Ramos (cell line): ENCODE data around the gene E2F4.

ENCODE experiments used
- in situ Hi-C: fragments of 300-500 bp; cut with MboI; formaldehyde crosslinking; loops from one replicate; pipeline ENCODE4 v1.14.3; 2022; ENCODE audit warnings: low sequenced_read_pairs; ENCODE audit not compliant: unreplicated experiment

E2F4 gene

GRCh38 chr16:67206838-67207248, 14.9 kb downstream of the E2F4 start:
- in situ Hi-C loops = no loop called here

- in situ Hi-C loops = no loop called here
These were observed 15.5 kb downstream of the E2F4 start for GRCh38 chr16:67207249-67208091.

GRCh38 chr16:67208154-67208896, 16.4 kb downstream of the E2F4 start:
- in situ Hi-C loops = no loop called here

GRCh38 chr16:67209565-67209964, 17.6 kb downstream of the E2F4 start:
- in situ Hi-C loops = no loop called here

GRCh38 chr16:67210069-67210937, 18.3 kb downstream of the E2F4 start:
- in situ Hi-C loops = no loop called here

- in situ Hi-C loops = no loop called here
These were observed 19.7 kb downstream of the E2F4 start for GRCh38 chr16:67211674-67212073.

GRCh38 chr16:67212766-67213165, 20.8 kb downstream of the E2F4 start:
- in situ Hi-C loops = no loop called here

GRCh38 chr16:67213197-67214019, 21.5 kb downstream of the E2F4 start:
- in situ Hi-C loops = no loop called here

- in situ Hi-C loops = no loop called here
These were observed 23.8 kb downstream of the E2F4 start for GRCh38 chr16:67215706-67216105.

- in situ Hi-C loops = no loop called here
These were observed 24.9 kb downstream of the E2F4 start for GRCh38 chr16:67216612-67217490.

- in situ Hi-C loops = no loop called here
These were observed 32.0 kb downstream of the E2F4 start for GRCh38 chr16:67223992-67224391.

- in situ Hi-C loops = no loop called here
These were observed 34.4 kb downstream of the E2F4 start for GRCh38 chr16:67226295-67226803.

- in situ Hi-C loops = no loop called here
These were observed 35.0 kb downstream of the E2F4 start, which contains the start of gene TMEM208 for GRCh38 chr16:67226804-67227566. TMEM208 (plus strand) TSS chr16:67227130; CDS start chr16:67227219, 89 bp downstream.

- in situ Hi-C loops = no loop called here
These were observed 35.6 kb downstream of the E2F4 start for GRCh38 chr16:67227567-67227921.

GRCh38 chr16:67228034-67228785, 36.3 kb downstream of the E2F4 start:
- in situ Hi-C loops = no loop called here

- in situ Hi-C loops = no loop called here
These were observed 37.0 kb downstream of the E2F4 start for GRCh38 chr16:67228905-67229304.
